Measurements from ENCODE around the gene PCDHB9. TPM values are rescaled to one million over a fixed set of nuclear protein-coding genes. Genes with fewer than 3 reads are reported as not detected.
"Not testable (repeated sequence)": the region's sequence is repeated elsewhere in the genome, so short reads cannot be mapped to it uniquely, and the experiment has no call there.

The PCDHB9 gene
- total RNA-seq, 1 donor, result 1.8 TPM

DNA sequence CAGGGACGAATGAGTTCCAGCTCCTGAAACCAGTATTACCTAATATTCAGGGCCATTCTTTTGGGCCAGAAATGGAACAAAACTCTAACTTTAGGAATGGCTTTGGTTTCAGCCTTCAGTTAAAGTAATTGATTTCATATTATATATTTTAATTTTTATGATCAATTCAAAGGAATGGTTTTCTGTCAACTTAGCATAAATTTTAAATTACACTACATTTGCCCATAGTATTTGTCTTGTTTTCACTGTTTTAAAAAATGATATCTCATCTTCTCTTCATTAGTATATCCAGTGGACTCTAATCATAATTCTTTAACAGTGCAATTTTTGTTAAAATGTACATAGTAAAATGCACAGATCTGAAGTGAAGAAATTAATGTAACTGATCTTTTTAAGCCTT lies 6.6 kb upstream of the PCDHB9 start:
- TF ChIP-seq, protein P1, sequence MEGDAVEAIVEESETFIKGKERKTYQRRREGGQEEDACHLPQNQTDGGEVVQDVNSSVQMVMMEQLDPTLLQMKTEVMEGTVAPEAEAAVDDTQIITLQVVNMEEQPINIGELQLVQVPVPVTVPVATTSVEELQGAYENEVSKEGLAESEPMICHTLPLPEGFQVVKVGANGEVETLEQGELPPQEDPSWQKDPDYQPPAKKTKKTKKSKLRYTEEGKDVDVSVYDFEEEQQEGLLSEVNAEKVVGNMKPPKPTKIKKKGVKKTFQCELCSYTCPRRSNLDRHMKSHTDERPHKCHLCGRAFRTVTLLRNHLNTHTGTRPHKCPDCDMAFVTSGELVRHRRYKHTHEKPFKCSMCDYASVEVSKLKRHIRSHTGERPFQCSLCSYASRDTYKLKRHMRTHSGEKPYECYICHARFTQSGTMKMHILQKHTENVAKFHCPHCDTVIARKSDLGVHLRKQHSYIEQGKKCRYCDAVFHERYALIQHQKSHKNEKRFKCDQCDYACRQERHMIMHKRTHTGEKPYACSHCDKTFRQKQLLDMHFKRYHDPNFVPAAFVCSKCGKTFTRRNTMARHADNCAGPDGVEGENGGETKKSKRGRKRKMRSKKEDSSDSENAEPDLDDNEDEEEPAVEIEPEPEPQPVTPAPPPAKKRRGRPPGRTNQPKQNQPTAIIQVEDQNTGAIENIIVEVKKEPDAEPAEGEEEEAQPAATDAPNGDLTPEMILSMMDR (IDR thresholded peaks at IDR 0.05; ENCODE audit: extremely low read depth, low read depth, low read length), result no peak
- Histone ChIP-seq H3K4me2 (ENCODE audit: insufficient read depth, low read length) (no peak overlapping the region), H4K20me1 (ENCODE audit: insufficient read depth, low read length) (no peaks in the 10 kb centered on the region), H3K79me2 (ENCODE audit: insufficient read depth, low read length) (no peaks in the 10 kb centered on the region), H3K4me3 (ENCODE audit: insufficient read depth, low read length) (no peak overlapping the region), H3K9me3 (ENCODE audit: low read depth, low read length) (no peaks in the 10 kb centered on the region), H3K4me1 (ENCODE audit: insufficient read depth, low read length) (no peaks in the 10 kb centered on the region), H3K36me3 (ENCODE audit: insufficient read depth, low read length) (no peaks in the 10 kb centered on the region), H3K27ac (ENCODE audit: low read depth, low read length) (no peak overlapping the region), H2AFZ (ENCODE audit: low read length) (no peak overlapping the region), H3K27me3 (ENCODE audit: insufficient read depth, low read length) (no peaks in the 10 kb centered on the region)
- DNase-seq (ENCODE audit: insufficient read length, low spot score, missing footprints), result no peak

DNA sequence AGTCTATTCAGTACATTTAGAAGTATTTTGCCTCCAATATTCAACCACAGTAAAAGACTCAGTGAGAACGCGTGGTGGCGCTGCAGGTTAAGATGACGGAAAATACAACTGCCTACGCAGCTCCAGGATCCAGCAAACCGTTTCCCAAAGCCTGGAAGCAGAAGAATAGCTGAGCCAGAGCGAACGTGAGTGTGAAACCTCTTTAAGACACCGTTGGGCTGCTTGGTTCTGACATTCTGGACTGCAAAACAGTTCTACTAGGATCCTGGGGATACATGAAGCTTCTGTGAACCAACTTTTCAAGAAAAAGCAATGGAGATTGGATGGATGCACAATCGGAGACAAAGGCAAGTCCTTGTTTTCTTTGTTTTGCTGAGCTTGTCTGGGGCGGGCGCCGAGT lies 4.7 kb upstream of the PCDHB9 start, which contains the start of gene PCDHB16:
Gene PCDHB16 (plus strand): TSS at position 140 of the 400 bp plus-strand sequence. CDS start 173 bp downstream, at position 313.
- Histone ChIP-seq H3K4me1 (ENCODE audit: insufficient read depth, low read length) (no peaks in the 10 kb centered on the region), H3K4me3 (ENCODE audit: insufficient read depth, low read length) (peak within 1 kb of the TSS; percentile 42), H3K9me3 (ENCODE audit: low read depth, low read length) (no peaks in the 10 kb centered on the region), H3K79me2 (ENCODE audit: insufficient read depth, low read length) (no peaks in the 10 kb centered on the region), H3K4me2 (ENCODE audit: insufficient read depth, low read length) (peak within 1 kb of the TSS; percentile 47), H3K36me3 (ENCODE audit: insufficient read depth, low read length) (no peaks in the 10 kb centered on the region), H4K20me1 (ENCODE audit: insufficient read depth, low read length) (no peaks in the 10 kb centered on the region), H3K27me3 (ENCODE audit: insufficient read depth, low read length) (no peaks in the 10 kb centered on the region), H3K27ac (ENCODE audit: low read depth, low read length) (no peak within 1 kb of the TSS), H2AFZ (ENCODE audit: low read length) (peak within 1 kb of the TSS; percentile 72)
- peak; percentile 71 for DNase-seq (ENCODE audit: insufficient read length, low spot score, missing footprints)
- TF ChIP-seq, protein P1 (IDR thresholded peaks at IDR 0.05; ENCODE audit: extremely low read depth, low read depth, low read length), result peak; percentile 52

DNA sequence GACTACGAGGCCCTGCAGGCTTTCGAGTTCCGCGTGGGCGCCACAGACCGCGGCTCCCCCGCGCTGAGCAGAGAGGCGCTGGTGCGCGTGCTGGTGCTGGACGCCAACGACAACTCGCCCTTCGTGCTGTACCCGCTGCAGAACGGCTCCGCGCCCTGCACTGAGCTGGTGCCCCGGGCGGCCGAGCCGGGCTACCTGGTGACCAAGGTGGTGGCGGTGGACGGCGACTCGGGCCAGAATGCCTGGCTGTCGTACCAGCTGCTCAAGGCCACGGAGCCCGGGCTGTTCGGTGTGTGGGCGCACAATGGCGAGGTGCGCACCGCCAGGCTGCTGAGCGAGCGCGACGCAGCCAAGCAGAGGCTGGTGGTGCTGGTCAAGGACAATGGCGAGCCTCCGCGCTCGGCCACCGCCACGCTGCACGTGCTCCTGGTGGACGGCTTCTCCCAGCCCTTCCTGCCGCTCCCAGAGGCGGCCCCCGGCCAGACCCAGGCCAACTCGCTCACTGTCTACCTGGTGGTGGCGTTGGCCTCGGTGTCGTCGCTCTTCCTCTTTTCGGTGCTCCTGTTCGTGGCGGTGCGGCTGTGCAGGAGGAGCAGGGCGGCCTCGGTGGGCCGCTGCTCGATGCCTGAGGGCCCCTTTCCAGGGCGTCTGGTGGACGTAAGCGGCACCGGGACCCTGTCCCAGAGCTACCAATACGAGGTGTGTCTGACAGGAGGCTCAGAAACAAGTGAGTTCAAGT lies 2.7 kb upstream of the PCDHB9 start:
- not testable (repeated sequence) for H3K4me3 ChIP-seq (ENCODE audit: insufficient read depth, low read length); H3K9me3 ChIP-seq (ENCODE audit: low read depth, low read length); DNase-seq (ENCODE audit: insufficient read length, low spot score, missing footprints); H2AFZ ChIP-seq (ENCODE audit: low read length); H3K4me2 ChIP-seq (ENCODE audit: insufficient read depth, low read length); H3K4me1 ChIP-seq (ENCODE audit: insufficient read depth, low read length); H3K36me3 ChIP-seq (ENCODE audit: insufficient read depth, low read length); H3K27ac ChIP-seq (ENCODE audit: low read depth, low read length); H3K79me2 ChIP-seq (ENCODE audit: insufficient read depth, low read length); H3K27me3 ChIP-seq (ENCODE audit: insufficient read depth, low read length); H4K20me1 ChIP-seq (ENCODE audit: insufficient read depth, low read length)

DNA sequence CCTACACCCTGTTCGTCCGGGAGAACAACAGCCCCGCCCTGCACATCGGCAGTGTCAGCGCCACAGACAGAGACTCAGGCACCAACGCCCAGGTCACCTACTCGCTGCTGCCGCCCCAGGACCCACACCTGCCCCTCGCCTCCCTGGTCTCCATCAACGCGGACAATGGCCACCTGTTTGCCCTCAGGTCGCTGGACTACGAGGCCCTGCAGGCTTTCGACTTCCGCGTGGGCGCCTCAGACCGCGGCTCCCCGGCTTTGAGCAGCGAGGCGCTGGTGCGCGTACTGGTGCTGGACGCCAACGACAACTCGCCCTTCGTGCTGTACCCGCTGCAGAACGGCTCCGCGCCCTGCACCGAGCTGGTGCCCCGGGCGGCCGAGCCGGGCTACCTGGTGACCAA lies 1.7 kb downstream of the PCDHB9 start:
- H3K4me2 ChIP-seq (ENCODE audit: insufficient read depth, low read length); DNase-seq (ENCODE audit: insufficient read length, low spot score, missing footprints); H3K9me3 ChIP-seq (ENCODE audit: low read depth, low read length): not testable (repeated sequence)

DNA sequence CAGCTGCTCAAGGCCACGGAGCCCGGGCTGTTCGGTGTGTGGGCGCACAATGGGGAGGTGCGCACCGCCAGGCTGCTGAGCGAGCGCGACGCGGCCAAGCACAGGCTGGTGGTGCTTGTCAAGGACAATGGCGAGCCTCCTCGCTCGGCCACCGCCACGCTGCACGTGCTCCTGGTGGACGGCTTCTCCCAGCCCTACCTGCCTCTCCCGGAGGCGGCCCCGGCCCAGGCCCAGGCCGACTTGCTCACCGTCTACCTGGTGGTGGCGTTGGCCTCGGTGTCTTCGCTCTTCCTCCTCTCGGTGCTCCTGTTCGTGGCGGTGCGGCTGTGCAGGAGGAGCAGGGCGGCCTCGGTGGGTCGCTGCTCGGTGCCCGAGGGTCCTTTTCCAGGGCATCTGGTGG lies 2.2 kb downstream of the PCDHB9 start:
- H3K27ac ChIP-seq (ENCODE audit: low read depth, low read length); H3K36me3 ChIP-seq (ENCODE audit: insufficient read depth, low read length); H3K4me1 ChIP-seq (ENCODE audit: insufficient read depth, low read length); H3K4me3 ChIP-seq (ENCODE audit: insufficient read depth, low read length); H4K20me1 ChIP-seq (ENCODE audit: insufficient read depth, low read length); DNase-seq (ENCODE audit: insufficient read length, low spot score, missing footprints); H3K27me3 ChIP-seq (ENCODE audit: insufficient read depth, low read length); H3K4me2 ChIP-seq (ENCODE audit: insufficient read depth, low read length); H3K9me3 ChIP-seq (ENCODE audit: low read depth, low read length); H2AFZ ChIP-seq (ENCODE audit: low read length); H3K79me2 ChIP-seq (ENCODE audit: insufficient read depth, low read length): not testable (repeated sequence)

More for the DNA sequence above, 1.7 kb downstream of the PCDHB9 start:
- H2AFZ ChIP-seq (ENCODE audit: low read length); H3K27ac ChIP-seq (ENCODE audit: low read depth, low read length); H3K4me1 ChIP-seq (ENCODE audit: insufficient read depth, low read length); H3K36me3 ChIP-seq (ENCODE audit: insufficient read depth, low read length); H3K79me2 ChIP-seq (ENCODE audit: insufficient read depth, low read length); H3K27me3 ChIP-seq (ENCODE audit: insufficient read depth, low read length); H4K20me1 ChIP-seq (ENCODE audit: insufficient read depth, low read length); H3K4me3 ChIP-seq (ENCODE audit: insufficient read depth, low read length): not testable (repeated sequence)

Measured in osteoblast (primary cell).